K562 (cell line): ENCODE results near the gene NINL. TPM values are rescaled to one million over a fixed set of nuclear protein-coding genes. Genes with fewer than 3 reads are reported as not detected.

Source experiments
- ATAC-seq: fragments of 200-7000 bp; cut with Tn5 transposase; 3 replicates; pipeline ENCODE4 v1.9.1; 2020; ENCODE audit warnings: moderate library complexity
- BruUV-seq: library from RNA; stranded (reverse); fragments of 400-500 nt; replicated peaks from 2 replicates; lab custom pipeline; 2021; lab: Mats Ljungman, UMichigan
- CTCF ChIA-PET: fragments of 300-600 bp; formaldehyde crosslinking; extraction: SDS; loops from one replicate; lab custom pipeline; 2021; ENCODE audit warnings: low intra/inter-chr PET ratio; lab: Yijun Ruan, JAX
- POLR2A ChIA-PET: fragments of 300-600, 350-650 bp; sonication (Branson Sonifier 250); formaldehyde crosslinking; extraction: SDS; loops from one replicate; lab custom pipeline; 2021; ENCODE audit warnings: antibody characterized with exemption, inconsistent platforms; lab: Yijun Ruan, JAX
- DNase-seq, 4 experiments: peaks; one replicate each; pipeline versions ENCODE4 v3.0.0 to v3.0.0-alpha.2; 2011 to 2018; ENCODE audit warnings: low spot score in 3 of 4, mixed read lengths in 3 of 4; ENCODE audit errors: extremely low read depth in 1 of 4
- FAIRE-seq: peaks from 2 replicates; lab custom pipeline; 2011; peaks lifted over from hg19 to GRCh38; lab: Jason Lieb, UNC
- H2AFZ ChIP-seq: 2 replicates; pipeline ENCODE4 v1.6.0; 2011; ENCODE audit warnings: low read depth, low read length, control low read depth, inconsistent platforms
- H3K27ac ChIP-seq: fragments of 200-600 bp; 3 replicates; pipeline ENCODE4 v1.8.0; 2011; ENCODE audit warnings: low read depth, mild to moderate bottlenecking, control low read depth, inconsistent platforms, low read length, moderate library complexity, mixed read lengths; ENCODE audit errors: extremely low read depth
- H3K27me3 ChIP-seq, 2 experiments: fragments of 300-600 bp in 1 of 2; 2 replicates in 1 of 2; 3 replicates in 1 of 2; pipeline versions ENCODE4 v1.6.0 to v1.8.0; 2011; ENCODE audit warnings: inconsistent platforms in 2 of 2, low read length in 2 of 2, mild to moderate bottlenecking in 1 of 2, mixed read lengths in 1 of 2, moderate library complexity in 1 of 2; ENCODE audit not compliant: control insufficient read depth in 2 of 2, insufficient read depth in 2 of 2
- H3K36me3 ChIP-seq: fragments of 300-600 bp; 3 replicates; pipeline ENCODE4 v1.8.0; 2011; ENCODE audit warnings: mild to moderate bottlenecking, low read length, inconsistent platforms; ENCODE audit not compliant: control insufficient read depth, insufficient read depth
- H3K4me1 ChIP-seq, 2 experiments: fragments of 200-600 bp in 1 of 2; replicated peaks in 1 of 2; 2 replicates in 1 of 2; 3 replicates in 1 of 2; pipeline versions ENCODE4 v1.5.1 to v1.8.0; 2011; ENCODE audit warnings: inconsistent platforms in 2 of 2, low read length in 2 of 2, mild to moderate bottlenecking in 1 of 2, mixed read lengths in 1 of 2, moderate library complexity in 1 of 2; ENCODE audit not compliant: control insufficient read depth in 2 of 2, insufficient read depth in 2 of 2
- H3K4me2 ChIP-seq: 2 replicates; pipeline ENCODE4 v1.6.1; 2011; ENCODE audit warnings: low read length, control low read depth, inconsistent platforms, mixed read lengths; ENCODE audit not compliant: insufficient read depth
- H3K4me3 ChIP-seq: fragments of 200-600 bp; sonication (generic), shearing (Covaris generic); 2 replicates; pipeline ENCODE4 v1.5.1; 2016; ENCODE audit warnings: control low read depth, inconsistent platforms
- H3K79me2 ChIP-seq: fragments of 200-600 bp; 3 replicates; pipeline ENCODE4 v1.8.0; 2011; ENCODE audit warnings: low read length, inconsistent platforms; ENCODE audit not compliant: control insufficient read depth, insufficient read depth
- H3K9ac ChIP-seq, 2 experiments: 2 replicates each; pipeline versions ENCODE4 v1.6.0 to v1.6.1; 2011; ENCODE audit warnings: low read depth in 2 of 2, low read length in 2 of 2, control low read depth in 1 of 2, inconsistent platforms in 1 of 2, mild to moderate bottlenecking in 1 of 2, mixed read lengths in 1 of 2; ENCODE audit not compliant: insufficient read depth in 1 of 2
- H3K9me1 ChIP-seq: one replicate; pipeline ENCODE4 v1.6.0; 2011; ENCODE audit warnings: inconsistent platforms, mild to moderate bottlenecking, low read length, moderate library complexity; ENCODE audit not compliant: control insufficient read depth, insufficient read depth
- H3K9me3 ChIP-seq: replicated peaks from 2 replicates; pipeline ENCODE4 v1.5.1; 2011; ENCODE audit warnings: low read depth, low read length, inconsistent platforms; ENCODE audit not compliant: control insufficient read depth, insufficient read depth
- H4K20me1 ChIP-seq: replicated peaks from 2 replicates; pipeline ENCODE4 v1.6.1; 2011; ENCODE audit warnings: low read length, inconsistent platforms, mixed read lengths; ENCODE audit not compliant: control insufficient read depth, insufficient read depth
- KDM5B ChIP-seq: fragments of 200-600 bp; sonication (generic); IDR thresholded peaks from 2 replicates; pipeline ENCODE4 v1.6.1; 2012; ENCODE audit warnings: low read depth, mild to moderate bottlenecking, moderate library complexity, low read length, control low read depth, inconsistent platforms; ENCODE audit not compliant: insufficient replicate concordance
- MTF1 ChIP-seq: fragments of 250-450 bp; sonication (Bioruptor Pico); IDR thresholded peaks from 2 replicates; pipeline ENCODE4 v1.9.0; 2021; ENCODE audit warnings: moderate library complexity, mild to moderate bottlenecking, inconsistent platforms, borderline replicate concordance
- PML ChIP-seq: IDR thresholded peaks from 2 replicates; pipeline ENCODE4 v1.6.1; 2012; ENCODE audit warnings: low read length, inconsistent platforms
- PTBP1 ChIP-seq: fragments of 200-400 bp; formaldehyde crosslinking; IDR thresholded peaks from 2 replicates; pipeline ENCODE4 v1.6.1; 2017; ENCODE audit warnings: low read depth, low read length
- RUNX1 ChIP-seq: sonication (generic); IDR thresholded peaks from 2 replicates; pipeline ENCODE4 v1.6.1; 2016; ENCODE audit warnings: antibody characterized with exemption, low read depth
- TARDBP ChIP-seq: fragments of 450-650 bp; IDR thresholded peaks from 2 replicates; pipeline ENCODE4 v1.6.1; 2016
- WGBS: fragments of 100-300 bp; shearing (Covaris generic); methylation state at CpG from one replicate; pipeline ENCODE4 v1.1.6; 2016; ENCODE audit warnings: low coverage, mixed read lengths; ENCODE audit not compliant: insufficient coverage; ENCODE audit errors: missing lambda C conversion rate; 5-methylcytosine and 5-hydroxymethylcytosine counted together
- in situ Hi-C: fragments of 300-500 bp; cut with MboI; formaldehyde crosslinking; loops from 4 replicates; pipeline ENCODE4 v1.15.0; 2018; ENCODE audit warnings: inconsistent platforms, mixed read lengths
- intact Hi-C: fragments of 100-400 bp; cut with micrococcal nuclease; formaldehyde crosslinking; loops from 2 replicates; pipeline ENCODE4 v1.14.2; 2022
- polyA plus RNA-seq, 8 experiments: library from polyadenylated mRNA; depleted of rRNA in 4 of 8; stranded (reverse) in 5 of 8; unstranded in 3 of 8; fragments of >200 nt; fragmentation: Nextera tagmentation in 2 of 8; fragmentation: Illumina TruSeq in 1 of 8; extraction: Ambion mirVana in 2 of 8; extraction: Trizol in 1 of 8; gene quantifications; 2 replicates each; pipeline versions ENCODE4 v1.2.1 to v1.2.3, GENCODE V29; 2011 to 2014; ENCODE audit warnings: inconsistent platforms in 1 of 8, missing spikeins in 1 of 8
- total RNA-seq, 7 experiments: library from RNA; depleted of rRNA in 6 of 7; stranded (reverse); fragments of >200 nt in 6 of 7; fragmentation: Illumina TruSeq in 2 of 7; extraction: Trizol in 2 of 7; gene quantifications; 2 replicates each; pipeline versions ENCODE4 v1.2.1 to v1.2.3, GENCODE V29; 2011 to 2021; ENCODE audit warnings: low replicate concordance in 1 of 7
- TF ChIP-seq, protein P1 (sequence below): sonication (generic); formaldehyde crosslinking; IDR thresholded peaks from 2 replicates; pipeline ENCODE4 v1.9.0; 2022; ENCODE audit warnings: mild to moderate bottlenecking, missing genetic modification reagents

NINL gene
- total and polyA plus RNA-seq, 9 of the 15 experiments (the other 6 are each of a cell fraction or from before 2014, with no cell fraction given): 0.03 to 0.22 (median 0.05) TPM; not detected in 5

DNA sequence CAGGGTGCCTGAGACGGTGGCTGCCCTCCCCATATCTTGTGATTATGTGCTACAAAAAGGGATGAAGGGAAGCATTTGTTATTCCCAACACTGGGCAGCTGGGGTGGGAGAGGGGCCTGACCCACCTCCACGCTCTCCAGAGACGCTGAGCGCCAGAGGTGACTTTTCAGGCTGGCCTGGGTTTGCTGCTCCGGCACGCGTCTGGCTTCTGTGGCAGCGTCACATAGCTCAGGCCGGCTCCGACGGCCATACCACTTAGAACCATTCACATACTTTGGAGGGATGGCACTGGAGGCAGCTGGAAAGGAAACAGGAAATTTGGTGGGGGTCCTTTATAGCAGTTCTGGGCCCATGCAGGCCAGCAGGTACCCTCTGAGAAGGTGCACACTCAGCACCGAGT lies 72.6 kb downstream of the NINL start:
- POLR2A ChIA-PET: no interaction called here
- no peak for DNase-seq
- no peak overlapping the region for H3K27ac ChIP-seq
- BruUV-seq: no TSS peak
- H2AFZ ChIP-seq: no peak overlapping the region
- CTCF ChIA-PET: no interaction called here
- FAIRE-seq: no peak
- H3K4me2 ChIP-seq: no peak overlapping the region
- H3K27me3 ChIP-seq: peaks cover 0 to 28% of the 10 kb centered on the region in 2 experiments; a peak in 1 of 5 replicates
- intact Hi-C loops (no loop called here), in situ Hi-C loops (no loop called here)
- H3K4me1 ChIP-seq: no peaks in the 10 kb centered on the region
- H3K9me3 ChIP-seq: no peaks in the 10 kb centered on the region
- H3K4me3 ChIP-seq: no peak overlapping the region
- no peak for TF ChIP-seq RUNX1
- TF ChIP-seq PML: no peak
- no peak for TF ChIP-seq PTBP1
- no peaks in the 10 kb centered on the region for H3K79me2 ChIP-seq
- H3K9ac ChIP-seq: no peak overlapping the region
- H3K9me1 ChIP-seq: no peaks in the 10 kb centered on the region
- ATAC-seq: no peak
- no peaks in the 10 kb centered on the region for H4K20me1 ChIP-seq
- no peaks in the 10 kb centered on the region for H3K36me3 ChIP-seq
- WGBS: 0% methylated on average over 12 of the region's 12 CpGs

DNA sequence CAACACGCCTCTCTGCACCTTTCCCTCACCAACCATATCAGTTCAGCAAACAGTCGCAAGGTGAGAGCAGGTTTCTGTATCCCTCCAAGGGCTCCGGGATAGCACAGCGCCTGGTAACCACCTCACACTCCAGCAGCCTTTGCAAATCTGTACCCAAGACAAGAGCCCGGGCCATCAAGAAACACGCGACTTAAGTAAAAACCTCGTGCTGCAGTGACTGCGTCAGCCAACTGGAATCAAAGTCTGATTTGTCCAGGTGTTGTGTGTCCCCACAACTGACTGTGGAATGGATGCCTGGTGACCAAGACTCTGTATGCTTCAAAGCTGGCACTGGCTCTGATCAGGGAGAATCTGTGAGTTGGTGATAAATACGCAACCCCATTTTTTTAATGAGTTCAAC lies 74.1 kb downstream of the NINL start:
- no peaks in the 10 kb centered on the region for H3K4me1 ChIP-seq
- H3K9ac ChIP-seq: no peak overlapping the region
- H2AFZ ChIP-seq: no peak overlapping the region
- DNase-seq (no peak), FAIRE-seq (no peak), ATAC-seq (no peak)
- CTCF ChIA-PET: no interaction called here
- H3K9me1 ChIP-seq: no peaks in the 10 kb centered on the region
- BruUV-seq: no TSS peak
- no peaks in the 10 kb centered on the region for H3K36me3 ChIP-seq
- H3K4me2 ChIP-seq: no peak overlapping the region
- no peaks in the 10 kb centered on the region for H3K9me3 ChIP-seq
- WGBS: under 1% methylated on average over 10 of the region's 10 CpGs
- POLR2A ChIA-PET: no interaction called here
- no peak for TF ChIP-seq MTF1
- no peak for TF ChIP-seq TARDBP
- no peak for TF ChIP-seq KDM5B
- TF ChIP-seq, protein P1, sequence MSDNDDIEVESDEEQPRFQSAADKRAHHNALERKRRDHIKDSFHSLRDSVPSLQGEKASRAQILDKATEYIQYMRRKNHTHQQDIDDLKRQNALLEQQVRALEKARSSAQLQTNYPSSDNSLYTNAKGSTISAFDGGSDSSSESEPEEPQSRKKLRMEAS (CRISPR knock-in tag): no peak
- no peaks in the 10 kb centered on the region; the same call in 1 of the 2 replicates for H4K20me1 ChIP-seq
- H3K79me2 ChIP-seq: no peaks in the 10 kb centered on the region
- intact Hi-C loops: no loop called here
- no peak overlapping the region for H3K4me3 ChIP-seq
- peaks cover 4 to 35% of the 10 kb centered on the region in 2 experiments; a peak in 4 of 5 replicates for H3K27me3 ChIP-seq
- in situ Hi-C loops: no loop called here
- H3K27ac ChIP-seq: no peak overlapping the region
